ENCODE data around the gene RHBDF1. TPM values are rescaled to one million over a fixed set of nuclear protein-coding genes. Genes with fewer than 3 reads are reported as not detected.

The RHBDF1 gene
- total and polyA plus RNA-seq, 2 donors, result 34.7 to 50.3 TPM

DNA sequence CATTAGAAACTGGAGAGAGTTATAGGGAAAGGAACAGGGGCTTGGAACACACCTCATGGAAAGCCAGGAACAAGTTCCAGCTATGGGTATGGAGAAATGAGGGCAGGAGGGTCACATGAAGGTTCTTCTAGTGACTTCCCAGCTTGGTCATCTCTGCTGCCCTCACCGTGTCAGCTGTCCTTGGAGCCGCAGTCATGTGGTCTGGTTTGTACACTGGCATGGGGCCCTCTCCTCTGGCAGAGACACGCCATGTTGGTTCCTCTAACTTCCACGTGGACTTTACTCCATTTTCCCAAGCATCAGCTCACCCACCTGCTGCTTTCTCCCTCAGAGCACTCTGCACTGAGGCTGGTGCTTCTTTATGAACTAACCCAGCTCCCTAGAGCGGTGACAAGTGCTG is 31.9 kb upstream of the RHBDF1 start:
- H3K4me3 ChIP-seq (ENCODE audit: low read depth, low read length), result no peak overlapping the region
- H3K4me1 ChIP-seq (ENCODE audit: insufficient read depth), result no peaks in the 10 kb centered on the region
- 92% methylated on average over 5 of the region's 5 CpGs for WGBS
- H3K36me3 ChIP-seq (ENCODE audit: insufficient read depth), result no peaks in the 10 kb centered on the region
- no peak overlapping the region for H3K27ac ChIP-seq (ENCODE audit: low read depth)
- DNase-seq (ENCODE audit: extremely low spot score), result no peak

DNA sequence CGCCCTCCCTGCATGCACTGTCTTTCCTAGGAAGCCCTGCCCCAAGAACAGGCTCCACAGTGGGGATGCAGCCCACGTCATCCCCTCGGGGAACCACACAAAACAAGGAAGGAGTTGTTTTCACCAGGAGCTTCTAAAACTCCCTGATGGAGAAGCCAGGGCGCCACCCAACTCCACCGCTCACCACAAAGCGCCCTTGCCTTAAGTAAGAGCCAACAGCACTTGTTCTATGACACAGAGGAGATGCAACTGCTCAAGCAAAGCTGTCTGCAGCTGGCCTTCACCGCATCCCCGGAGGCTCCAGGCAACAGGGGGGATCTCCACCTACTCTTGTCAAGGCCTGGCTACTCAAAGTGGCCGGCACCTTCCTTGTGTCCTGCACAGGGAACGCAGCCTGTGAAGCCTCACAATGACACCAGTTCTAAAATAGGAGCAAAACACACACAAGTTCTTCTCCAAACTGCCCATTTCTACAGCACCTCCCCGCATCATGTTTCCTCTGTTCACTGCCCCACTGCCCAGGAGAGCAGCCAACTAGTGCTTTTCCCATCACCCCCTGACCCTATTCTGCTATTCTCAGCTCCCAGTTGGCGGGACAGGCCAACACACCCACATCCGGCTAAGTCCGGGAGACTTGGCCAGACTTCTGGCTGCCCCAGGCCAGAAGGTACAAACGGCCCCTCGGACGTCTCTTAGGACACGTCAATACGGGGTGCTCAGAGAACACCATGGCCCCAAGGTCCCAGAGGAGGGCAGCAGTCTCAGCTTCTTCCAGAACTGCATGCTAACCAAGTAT is 29.8 kb upstream of the RHBDF1 start:
- DNase-seq (ENCODE audit: extremely low spot score), result no peak
- H3K4me1 ChIP-seq (ENCODE audit: insufficient read depth), result no peaks in the 10 kb centered on the region
- H3K36me3 ChIP-seq (ENCODE audit: insufficient read depth), result no peaks in the 10 kb centered on the region
- no peak overlapping the region for H3K4me3 ChIP-seq (ENCODE audit: low read depth, low read length)
- 62% methylated on average over 19 of the region's 19 CpGs for WGBS
- no peak overlapping the region for H3K27ac ChIP-seq (ENCODE audit: low read depth)

DNA sequence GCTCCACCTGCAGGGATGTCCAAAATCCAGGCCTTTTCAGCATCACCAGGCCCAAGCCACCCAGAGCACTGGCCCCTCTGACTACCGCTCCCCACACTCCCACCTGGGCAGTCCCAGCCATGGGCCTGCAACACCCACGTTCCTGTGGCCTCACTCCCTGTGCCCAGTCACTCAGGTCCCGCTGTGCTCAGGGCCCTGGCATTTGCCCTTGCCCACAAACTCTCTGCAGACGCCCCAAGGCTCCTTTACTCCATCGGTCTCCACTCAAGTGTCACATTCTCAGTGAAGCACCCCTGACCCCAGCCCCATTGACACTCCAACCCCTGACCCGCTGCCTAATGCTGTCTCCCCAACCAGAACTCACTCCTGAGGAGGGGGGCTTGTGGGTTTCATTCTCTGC is 29.2 kb upstream of the RHBDF1 start:
- WGBS, result 85% methylated on average over 6 of the region's 6 CpGs
- Histone ChIP-seq H3K4me3 (ENCODE audit: low read depth, low read length) (no peak overlapping the region), H3K4me1 (ENCODE audit: insufficient read depth) (no peaks in the 10 kb centered on the region)

DNA sequence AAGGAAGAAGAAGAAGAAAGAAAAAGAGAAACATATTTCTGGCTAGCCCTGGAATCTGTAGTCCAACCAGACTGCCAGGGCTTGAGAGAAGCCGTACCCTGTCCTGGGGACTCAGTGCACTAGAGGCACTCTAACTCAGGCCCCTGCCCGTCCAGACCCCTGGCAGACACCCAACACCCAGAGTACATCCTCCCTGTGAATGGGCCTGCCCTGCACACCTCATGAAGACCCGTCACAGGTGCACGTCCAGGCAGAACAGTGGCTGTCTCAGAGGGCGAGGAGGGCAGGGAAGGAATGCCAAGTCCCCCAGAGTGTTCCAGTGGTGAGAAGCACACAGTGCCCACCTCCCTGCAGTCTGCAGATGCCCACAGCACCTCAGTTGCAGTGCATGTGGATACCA is 28.6 kb upstream of the RHBDF1 start:
- WGBS, result 84% methylated on average over 5 of the region's 5 CpGs
- H3K36me3 ChIP-seq (ENCODE audit: insufficient read depth), result no peaks in the 10 kb centered on the region
- no peak overlapping the region for H3K4me3 ChIP-seq (ENCODE audit: low read depth, low read length)
- no peak overlapping the region for H3K27ac ChIP-seq (ENCODE audit: low read depth)
- H3K4me1 ChIP-seq (ENCODE audit: insufficient read depth), result no peaks in the 10 kb centered on the region
- no peak for DNase-seq (ENCODE audit: extremely low spot score)

More for the DNA sequence above, 29.2 kb upstream of the RHBDF1 start:
- H3K36me3 ChIP-seq (ENCODE audit: insufficient read depth), result no peaks in the 10 kb centered on the region
- no peak for DNase-seq (ENCODE audit: extremely low spot score)
- no peak overlapping the region for H3K27ac ChIP-seq (ENCODE audit: low read depth)

DNA sequence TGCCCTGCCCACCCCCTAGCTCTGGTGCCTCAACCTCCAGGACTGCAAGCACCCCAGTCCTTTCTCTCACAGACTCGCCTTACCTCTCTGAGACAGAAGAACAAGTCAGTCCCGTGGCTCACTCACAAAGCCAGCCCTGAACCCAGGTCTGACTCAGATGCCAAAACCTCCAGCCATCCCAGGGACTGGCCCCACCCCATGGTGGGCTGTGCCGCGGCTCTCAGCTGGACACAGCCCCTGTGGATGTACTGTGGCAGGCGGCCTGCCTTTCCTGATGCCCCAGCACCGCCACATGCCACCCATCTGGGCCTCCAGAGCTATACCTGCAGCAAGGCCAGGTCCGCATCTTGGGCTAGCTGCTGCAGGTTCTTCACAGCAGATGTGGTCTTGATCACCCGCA is 25.4 kb upstream of the RHBDF1 start:
- WGBS, result 91% methylated on average over 8 of the region's 8 CpGs
- H3K36me3 ChIP-seq (ENCODE audit: insufficient read depth), result peaks cover 2% of the 10 kb centered on the region
- no peak overlapping the region for H3K27ac ChIP-seq (ENCODE audit: low read depth)
- H3K4me1 ChIP-seq (ENCODE audit: insufficient read depth), result no peaks in the 10 kb centered on the region
- no peak overlapping the region for H3K4me3 ChIP-seq (ENCODE audit: low read depth, low read length)
- DNase-seq (ENCODE audit: extremely low spot score), result no peak

DNA sequence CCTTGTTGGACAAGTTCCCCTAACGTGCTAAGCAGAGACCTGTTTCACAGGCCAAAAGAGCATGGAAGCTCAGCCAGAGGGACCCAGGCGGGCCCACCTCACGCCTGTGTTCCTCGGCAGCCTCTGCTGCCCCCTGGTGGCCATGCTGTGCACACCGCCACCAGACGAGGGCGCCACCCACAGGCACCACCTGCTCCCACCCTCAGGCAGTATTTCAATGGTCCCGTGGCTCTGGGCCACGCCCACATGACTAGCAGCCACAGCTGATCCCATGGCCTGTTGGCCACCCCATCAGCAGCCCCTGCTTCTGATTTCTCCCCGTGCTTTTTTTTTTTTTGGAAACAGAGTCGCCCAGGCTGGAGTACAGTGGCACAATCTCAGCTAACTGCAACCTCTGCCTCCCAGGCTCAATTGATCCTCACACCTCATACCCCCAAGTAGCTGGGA is 24.5 kb upstream of the RHBDF1 start:
- 8% methylated on average over 11 of the region's 11 CpGs for WGBS
- Histone ChIP-seq H3K27ac (ENCODE audit: low read depth) (no peak overlapping the region), H3K36me3 (ENCODE audit: insufficient read depth) (peaks cover 2% of the 10 kb centered on the region), H3K4me1 (ENCODE audit: insufficient read depth) (no peaks in the 10 kb centered on the region), H3K4me3 (ENCODE audit: low read depth, low read length) (no peak overlapping the region)
- no peak for DNase-seq (ENCODE audit: extremely low spot score)

DNA sequence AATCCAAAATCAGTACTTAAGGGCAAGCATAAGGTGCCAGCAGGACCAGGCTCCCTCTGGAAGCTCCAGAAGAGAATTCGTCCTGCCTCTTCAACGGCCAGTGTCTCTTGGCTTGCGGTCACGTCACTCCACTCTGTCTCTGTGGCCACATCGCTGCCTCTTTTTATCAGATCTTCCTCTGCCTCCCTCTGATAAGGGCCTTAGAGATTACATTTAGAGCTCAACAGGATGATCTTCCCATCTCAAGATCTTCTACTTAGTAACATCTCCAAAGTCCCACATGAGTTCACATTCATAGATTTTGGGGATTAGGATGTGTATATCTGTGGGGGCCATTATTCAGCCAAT is 22.5 kb upstream of the RHBDF1 start:
- H3K4me3 ChIP-seq (ENCODE audit: low read depth, low read length), result no peak overlapping the region
- 88% methylated on average over 5 of the region's 5 CpGs for WGBS
- no peaks in the 10 kb centered on the region for H3K4me1 ChIP-seq (ENCODE audit: insufficient read depth)
- H3K27ac ChIP-seq (ENCODE audit: low read depth), result no peak overlapping the region
- H3K36me3 ChIP-seq (ENCODE audit: insufficient read depth), result peaks cover 2% of the 10 kb centered on the region
- no peak for DNase-seq (ENCODE audit: extremely low spot score)

DNA sequence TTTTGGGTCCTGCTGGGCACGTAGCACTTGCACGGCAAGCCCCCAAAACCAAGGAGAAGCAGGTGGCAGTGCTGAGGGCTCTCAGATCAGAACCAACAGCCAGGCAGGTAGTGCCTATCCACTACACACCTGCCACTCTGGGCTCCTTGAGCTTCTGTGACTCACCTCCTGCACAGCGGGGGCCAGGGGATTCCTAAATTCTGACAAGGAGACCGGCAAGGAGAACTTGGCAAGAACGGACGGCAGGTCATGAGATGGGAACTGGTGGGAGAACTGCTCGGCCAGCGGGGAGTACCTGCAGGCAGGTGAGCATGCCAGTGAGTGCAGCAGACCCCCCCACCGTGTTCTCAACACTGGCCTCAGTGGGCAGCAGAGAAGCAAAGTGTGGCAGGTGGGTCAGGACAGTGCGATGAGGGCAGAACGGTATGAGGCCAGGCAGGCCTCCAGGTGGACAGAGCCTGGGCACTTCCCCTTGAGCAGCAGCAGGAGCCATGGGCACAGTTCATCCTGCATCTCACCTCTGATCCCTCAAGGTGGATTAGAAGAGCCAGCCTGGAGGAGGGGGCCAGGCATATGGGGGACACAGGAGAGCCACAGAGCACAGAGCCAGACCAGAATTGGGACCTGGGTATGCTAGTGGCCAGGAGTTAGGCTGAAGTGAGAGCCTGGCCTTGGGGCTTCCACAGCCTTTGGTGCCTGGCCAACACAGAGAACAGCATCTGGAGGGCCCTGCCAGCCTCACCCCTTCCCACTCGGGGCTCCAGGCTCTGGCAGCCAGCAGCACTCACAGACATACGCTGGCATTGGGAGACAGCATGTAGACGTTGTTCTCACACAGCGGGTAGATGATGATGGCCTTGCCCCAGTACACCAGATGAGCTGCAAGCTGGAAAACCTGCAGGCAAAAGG is 20.3 kb upstream of the RHBDF1 start:
- Histone ChIP-seq H3K36me3 (ENCODE audit: insufficient read depth) (peaks cover 2% of the 10 kb centered on the region), H3K4me1 (ENCODE audit: insufficient read depth) (no peaks in the 10 kb centered on the region), H3K27ac (ENCODE audit: low read depth) (no peak overlapping the region), H3K4me3 (ENCODE audit: low read depth, low read length) (no peak overlapping the region)
- DNase-seq (ENCODE audit: extremely low spot score), result no peak
- 88% methylated on average over 15 of the region's 15 CpGs for WGBS

DNA sequence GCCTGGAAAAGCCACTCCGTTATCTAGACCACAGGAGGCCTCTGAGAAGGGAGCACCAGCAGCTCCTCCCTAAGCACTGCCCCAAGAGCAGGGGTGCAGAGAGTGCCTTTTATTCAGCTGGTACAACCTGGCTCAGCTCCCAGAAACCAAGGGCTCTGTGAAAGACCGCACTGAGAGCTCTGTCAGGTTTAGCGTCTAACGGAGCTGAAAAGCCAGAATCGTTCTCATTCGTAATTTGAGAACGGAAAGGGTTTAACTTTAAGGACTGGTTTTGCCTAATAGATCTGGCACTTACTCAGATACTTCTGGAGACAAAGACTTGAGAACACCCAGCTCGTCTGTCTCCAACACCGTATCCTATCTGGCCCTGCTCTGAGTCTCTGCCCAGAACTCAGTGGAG is 19.1 kb upstream of the RHBDF1 start:
- DNase-seq (ENCODE audit: extremely low spot score), result no peak
- Histone ChIP-seq H3K27ac (ENCODE audit: low read depth) (no peak overlapping the region), H3K36me3 (ENCODE audit: insufficient read depth) (peaks cover 2% of the 10 kb centered on the region), H3K4me1 (ENCODE audit: insufficient read depth) (no peaks in the 10 kb centered on the region), H3K4me3 (ENCODE audit: low read depth, low read length) (no peak overlapping the region)
- 54% methylated on average over 9 of the region's 9 CpGs for WGBS

DNA sequence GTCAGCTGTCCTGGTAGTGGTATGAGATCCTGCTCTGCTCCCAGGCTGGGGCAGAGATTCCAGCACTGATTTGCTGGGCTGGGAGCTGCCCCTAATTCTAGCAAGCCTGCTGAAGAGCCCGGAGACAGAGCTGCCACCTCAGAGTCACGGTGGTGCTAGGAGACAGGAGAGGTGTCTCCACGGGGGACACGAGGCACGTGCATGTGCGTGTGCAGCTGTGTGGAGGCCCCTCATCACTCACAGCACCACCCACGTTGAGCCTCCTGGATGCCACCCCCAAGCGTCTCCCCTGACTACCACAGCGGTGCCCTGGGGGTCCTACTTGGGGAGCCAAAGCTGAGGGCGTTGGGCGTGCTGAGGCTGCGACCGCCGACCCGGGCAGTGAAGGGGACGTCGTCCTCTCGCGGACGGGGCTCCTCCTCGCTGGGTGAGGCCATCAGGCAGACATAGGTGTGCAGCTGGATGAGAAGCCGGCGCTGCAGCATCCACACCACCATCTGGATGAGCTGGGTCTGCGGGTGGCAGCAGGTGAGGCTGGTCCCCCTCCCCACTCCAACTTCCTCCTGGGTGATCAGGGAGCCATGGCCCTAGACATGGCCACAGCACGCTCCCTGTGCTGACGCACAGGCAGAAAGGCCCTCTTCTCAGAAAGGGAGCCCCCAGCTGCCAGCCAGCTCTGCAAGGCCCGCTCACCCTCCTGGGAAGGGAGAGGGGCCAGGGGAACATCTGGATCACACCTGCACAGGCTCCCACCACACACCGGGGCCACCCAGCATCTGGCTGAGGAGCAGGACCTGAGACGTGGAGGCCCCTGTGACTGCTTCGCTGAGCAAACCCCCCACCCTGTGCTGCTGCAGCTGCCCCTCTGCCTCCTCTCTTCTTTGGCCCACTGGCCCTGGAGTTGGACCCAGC is 17.2 kb upstream of the RHBDF1 start:
- H3K27ac ChIP-seq (ENCODE audit: low read depth), result no peak overlapping the region
- no peaks in the 10 kb centered on the region for H3K4me1 ChIP-seq (ENCODE audit: insufficient read depth)
- WGBS, result 90% methylated on average over 30 of the region's 30 CpGs
- DNase-seq (ENCODE audit: extremely low spot score), result no peak
- peaks cover 1% of the 10 kb centered on the region for H3K36me3 ChIP-seq (ENCODE audit: insufficient read depth)
- no peak overlapping the region for H3K4me3 ChIP-seq (ENCODE audit: low read depth, low read length)

DNA sequence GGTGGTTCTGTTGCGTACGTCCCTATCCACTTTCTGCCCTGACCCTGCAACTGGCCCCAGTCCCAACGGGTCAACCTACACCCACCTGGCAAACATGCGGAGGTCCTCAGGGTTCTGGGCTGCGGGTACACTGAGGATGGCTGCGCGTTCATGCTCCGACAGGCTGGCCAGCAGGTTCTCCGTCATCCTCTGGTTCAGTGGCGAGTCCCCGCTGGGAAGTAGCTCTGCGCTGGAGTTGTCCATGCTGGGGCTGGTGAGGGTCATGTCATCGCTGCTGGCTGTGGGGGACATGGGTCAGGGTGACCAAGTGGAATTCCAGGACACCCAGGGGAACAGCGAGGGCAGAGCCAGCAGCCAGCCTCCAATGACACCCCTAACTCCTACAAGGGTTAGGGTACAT is 16.2 kb upstream of the RHBDF1 start:
- H3K4me1 ChIP-seq (ENCODE audit: insufficient read depth), result no peaks in the 10 kb centered on the region
- H3K36me3 ChIP-seq (ENCODE audit: insufficient read depth), result no peaks in the 10 kb centered on the region
- WGBS, result 97% methylated on average over 14 of the region's 14 CpGs
- no peak overlapping the region for H3K27ac ChIP-seq (ENCODE audit: low read depth)
- no peak overlapping the region for H3K4me3 ChIP-seq (ENCODE audit: low read depth, low read length)
- no peak for DNase-seq (ENCODE audit: extremely low spot score)

DNA sequence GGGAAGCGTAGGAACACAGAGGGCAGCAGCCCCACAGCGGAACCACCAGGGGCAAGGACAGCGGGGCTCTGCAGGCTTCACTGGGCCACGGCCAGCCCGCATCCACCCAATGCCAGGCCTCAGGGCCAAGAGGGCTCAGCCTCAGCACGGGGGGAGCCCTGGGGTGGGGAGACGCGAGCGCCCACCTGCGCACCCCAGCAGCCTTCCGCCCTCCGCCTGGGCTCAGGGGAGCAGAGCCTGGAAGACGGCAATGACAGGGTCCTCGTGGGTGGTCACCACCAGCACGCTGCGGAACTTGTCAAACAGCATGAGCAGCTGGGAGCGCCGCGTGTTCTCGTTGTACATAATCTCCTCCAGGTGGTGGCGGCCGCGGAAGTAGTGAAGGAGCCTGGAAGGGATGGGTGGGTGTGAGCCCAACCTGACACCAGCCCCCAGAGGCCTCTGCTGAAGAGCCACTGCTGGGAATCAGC is 14.1 kb upstream of the RHBDF1 start:
- H3K36me3 ChIP-seq (ENCODE audit: insufficient read depth), result peaks cover 2% of the 10 kb centered on the region
- no peaks in the 10 kb centered on the region for H3K4me1 ChIP-seq (ENCODE audit: insufficient read depth)
- WGBS, result 71% methylated on average over 23 of the region's 23 CpGs

DNA sequence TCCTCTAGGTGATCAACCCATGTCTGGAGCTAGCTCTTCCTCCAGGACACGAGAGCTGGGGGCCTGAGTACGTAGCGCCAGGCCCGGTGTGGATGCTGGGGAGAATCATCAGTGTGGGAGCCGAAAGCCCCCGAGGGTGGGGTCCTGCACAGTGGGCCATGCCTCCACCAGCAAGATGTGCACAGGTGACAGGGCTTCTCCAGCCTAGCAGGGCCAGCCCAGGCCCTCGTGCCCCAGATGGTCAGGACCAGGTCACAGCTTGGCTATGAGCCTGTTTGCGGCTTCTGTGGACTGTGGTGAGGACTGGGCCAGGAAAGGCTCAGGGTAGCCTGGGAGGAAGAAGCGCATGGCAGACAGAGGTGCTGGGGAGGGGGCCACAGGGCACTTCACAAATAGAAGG is 13.4 kb upstream of the RHBDF1 start:
- DNase-seq (ENCODE audit: extremely low spot score), result no peak
- WGBS, result 74% methylated on average over 9 of the region's 9 CpGs
- no peaks in the 10 kb centered on the region for H3K4me1 ChIP-seq (ENCODE audit: insufficient read depth)

More for the DNA sequence above, 14.1 kb upstream of the RHBDF1 start:
- no peak overlapping the region for H3K4me3 ChIP-seq (ENCODE audit: low read depth, low read length)
- H3K27ac ChIP-seq (ENCODE audit: low read depth), result no peak overlapping the region
- DNase-seq (ENCODE audit: extremely low spot score), result no peak

More for the DNA sequence above, 13.4 kb upstream of the RHBDF1 start:
- Histone ChIP-seq H3K4me3 (ENCODE audit: low read depth, low read length) (no peak overlapping the region), H3K36me3 (ENCODE audit: insufficient read depth) (peaks cover 2% of the 10 kb centered on the region), H3K27ac (ENCODE audit: low read depth) (no peak overlapping the region)
